H9 (cell line): Measurements from ENCODE around the gene GGA1. TPM values are rescaled to one million over a fixed set of nuclear protein-coding genes. Genes with fewer than 3 reads are reported as not detected.

ENCODE experiments used
- DNase-seq: peaks from one replicate; pipeline ENCODE4 v3.0.0-alpha.2; 2017
- H2AFZ ChIP-seq: one replicate; pipeline ENCODE4 v1.6.1; 2013; ENCODE audit warnings: mild to moderate bottlenecking, low read length, control low read depth, moderate library complexity
- H2AK5ac ChIP-seq: 2 replicates; pipeline ENCODE4 v1.6.1; 2013; ENCODE audit warnings: low read length, control low read depth, mixed read lengths; ENCODE audit not compliant: insufficient read length
- H2BK120ac ChIP-seq: one replicate; pipeline ENCODE4 v1.6.1; 2013; ENCODE audit warnings: low read depth, mild to moderate bottlenecking, low read length, control low read depth, inconsistent platforms; ENCODE audit not compliant: poor library complexity, severe bottlenecking
- H2BK12ac ChIP-seq: 2 replicates; pipeline ENCODE4 v1.6.1; 2013; ENCODE audit warnings: low read length, control low read depth, mixed read lengths, low read depth; ENCODE audit not compliant: insufficient read length
- H2BK15ac ChIP-seq: 2 replicates; pipeline ENCODE4 v1.6.1; 2013; ENCODE audit warnings: low read depth, low read length, control low read depth
- H2BK20ac ChIP-seq: one replicate; pipeline ENCODE4 v1.6.1; 2013; ENCODE audit warnings: low read depth, mild to moderate bottlenecking, low read length, control low read depth, inconsistent platforms; ENCODE audit not compliant: poor library complexity, severe bottlenecking
- H2BK5ac ChIP-seq: 2 replicates; pipeline ENCODE4 v1.6.1; 2013; ENCODE audit warnings: low read length, control low read depth, mixed read lengths; ENCODE audit not compliant: insufficient read length
- H3K14ac ChIP-seq: 2 replicates; pipeline ENCODE4 v1.6.1; 2013; ENCODE audit warnings: low read length, control low read depth; ENCODE audit not compliant: insufficient read depth
- H3K18ac ChIP-seq: 2 replicates; pipeline ENCODE4 v1.6.1; 2013; ENCODE audit warnings: low read depth, mild to moderate bottlenecking, mixed read lengths, low read length, control low read depth; ENCODE audit not compliant: insufficient read length
- H3K23ac ChIP-seq: 2 replicates; pipeline ENCODE4 v1.6.1; 2013; ENCODE audit warnings: low read length, control low read depth, mixed read lengths, low read depth; ENCODE audit not compliant: insufficient read length
- H3K23me2 ChIP-seq: 2 replicates; pipeline ENCODE4 v1.6.1; 2013; ENCODE audit warnings: low read depth, mild to moderate bottlenecking, mixed read lengths, low read length, control low read depth; ENCODE audit not compliant: insufficient read length, poor library complexity, severe bottlenecking
- H3K27ac ChIP-seq: 2 replicates; pipeline ENCODE4 v1.5.1; 2013; ENCODE audit warnings: low read length, control low read depth, mixed read lengths, low read depth; ENCODE audit not compliant: insufficient read length
- H3K27me3 ChIP-seq: 2 replicates; pipeline ENCODE4 v1.6.1; 2013; ENCODE audit warnings: low read length, control low read depth, inconsistent platforms; ENCODE audit not compliant: insufficient read depth
- H3K4ac ChIP-seq: 2 replicates; pipeline ENCODE4 v1.6.1; 2013; ENCODE audit warnings: low read depth, mild to moderate bottlenecking, control low read depth, inconsistent platforms, low read length, moderate library complexity
- H3K4me1 ChIP-seq: 2 replicates; pipeline ENCODE4 v1.6.1; 2013; ENCODE audit warnings: low read length, control low read depth, inconsistent platforms; ENCODE audit not compliant: insufficient read depth
- H3K4me2 ChIP-seq: 2 replicates; pipeline ENCODE4 v1.6.1; 2013; ENCODE audit warnings: low read length, control low read depth, mixed read lengths; ENCODE audit not compliant: insufficient read length, insufficient read depth
- H3K56ac ChIP-seq: 2 replicates; pipeline ENCODE4 v1.6.1; 2013; ENCODE audit warnings: low read depth, mild to moderate bottlenecking, mixed read lengths, low read length, control low read depth; ENCODE audit not compliant: insufficient read length
- H3K79me1 ChIP-seq: 2 replicates; pipeline ENCODE4 v1.6.1; 2013; ENCODE audit warnings: low read depth, mild to moderate bottlenecking, moderate library complexity, low read length, control low read depth, inconsistent platforms; ENCODE audit not compliant: insufficient read depth, poor library complexity, severe bottlenecking
- H3K79me2 ChIP-seq: 2 replicates; pipeline ENCODE4 v1.6.1; 2013; ENCODE audit warnings: low read length, control low read depth, inconsistent platforms; ENCODE audit not compliant: insufficient read depth
- H3K9ac ChIP-seq: 2 replicates; pipeline ENCODE4 v1.6.1; 2013; ENCODE audit warnings: low read length, control low read depth, mixed read lengths; ENCODE audit not compliant: insufficient read length; ENCODE audit errors: extremely low read depth
- H3K9me3 ChIP-seq: one replicate; pipeline ENCODE4 v1.6.1; 2013; ENCODE audit warnings: low read depth, low read length, inconsistent platforms; ENCODE audit not compliant: control insufficient read depth
- H3T11ph ChIP-seq: one replicate; pipeline ENCODE4 v1.6.1; 2013; ENCODE audit warnings: mild to moderate bottlenecking, low read length, control low read depth, inconsistent platforms
- H4K20me1 ChIP-seq: one replicate; pipeline ENCODE4 v1.6.1; 2013; ENCODE audit not compliant: control insufficient read depth, insufficient read length, insufficient read depth
- H4K5ac ChIP-seq: 2 replicates; pipeline ENCODE4 v1.6.1; 2013; ENCODE audit warnings: low read depth, mild to moderate bottlenecking, mixed read lengths, low read length, control low read depth; ENCODE audit not compliant: insufficient read length
- H4K8ac ChIP-seq: replicated peaks from 2 replicates; pipeline ENCODE4 v1.6.1; 2013; ENCODE audit warnings: low read length, control low read depth, mixed read lengths, low read depth; ENCODE audit not compliant: insufficient read length
- H4K91ac ChIP-seq: 2 replicates; pipeline ENCODE4 v1.6.1; 2013; ENCODE audit warnings: low read depth, mild to moderate bottlenecking, moderate library complexity, mixed read lengths, low read length, control low read depth; ENCODE audit not compliant: insufficient read length
- H3K27ac Mint-ChIP-seq, 3 experiments: 2 replicates in 2 of 3; 3 replicates in 1 of 3; pipeline ENCODE4 v1.8.0; 2020 to 2021; ENCODE audit warnings: mixed read lengths in 3 of 3, mild to moderate bottlenecking in 1 of 3, moderate library complexity in 1 of 3
- H3K27me3 Mint-ChIP-seq: 2 replicates; pipeline ENCODE4 v1.8.0; 2021; ENCODE audit warnings: low read depth, mild to moderate bottlenecking, moderate library complexity, mixed read lengths
- H3K36me3 Mint-ChIP-seq, 3 experiments: 2 replicates in 2 of 3; 3 replicates in 1 of 3; pipeline ENCODE4 v1.8.0; 2020 to 2021; ENCODE audit warnings: low read depth in 3 of 3, mixed read lengths in 3 of 3; ENCODE audit not compliant: insufficient read depth in 1 of 3
- H3K4me1 Mint-ChIP-seq, 2 experiments: 2 replicates each; pipeline ENCODE4 v1.8.0; 2020; ENCODE audit warnings: mixed read lengths in 2 of 2
- H3K4me3 Mint-ChIP-seq, 2 experiments: 2 replicates in 1 of 2; 3 replicates in 1 of 2; pipeline ENCODE4 v1.8.0; 2020 to 2021; ENCODE audit warnings: mild to moderate bottlenecking in 2 of 2, mixed read lengths in 2 of 2, moderate library complexity in 1 of 2
- H3K9me3 Mint-ChIP-seq, 2 experiments: 2 replicates in 1 of 2; 3 replicates in 1 of 2; pipeline ENCODE4 v1.8.0; 2020; ENCODE audit warnings: mild to moderate bottlenecking in 2 of 2, mixed read lengths in 2 of 2, moderate library complexity in 1 of 2
- WGBS: extraction: QIAGEN DNeasy Blood & Tissue Kit; methylation state at CpG from one replicate; pipeline ENCODE4 v1.1.7; 2013; ENCODE audit warnings: missing lambda C conversion rate, low lambda C conversion rate, mixed read lengths; ENCODE audit not compliant: insufficient read length; ENCODE audit errors: extremely low coverage; 5-methylcytosine and 5-hydroxymethylcytosine counted together
- long read RNA-seq: library from polyadenylated mRNA; unstranded; transcript quantifications from one replicate; pipeline ENCODE4 v2.0.0, GENCODE V29; 2020
- total RNA-seq: library from RNA; stranded (reverse); gene quantifications from 2 replicates; pipeline ENCODE4 v1.2.1, GENCODE V29; 2021
- TF ChIP-seq, protein P1 (sequence below): fragments of 200-600 bp; sonication (generic); conservative IDR thresholded peaks from 3 replicates; pipeline ENCODE4 v1.8.0; 2021; ENCODE audit warnings: antibody characterized with exemption, mild to moderate bottlenecking

Gene GGA1, protein sequence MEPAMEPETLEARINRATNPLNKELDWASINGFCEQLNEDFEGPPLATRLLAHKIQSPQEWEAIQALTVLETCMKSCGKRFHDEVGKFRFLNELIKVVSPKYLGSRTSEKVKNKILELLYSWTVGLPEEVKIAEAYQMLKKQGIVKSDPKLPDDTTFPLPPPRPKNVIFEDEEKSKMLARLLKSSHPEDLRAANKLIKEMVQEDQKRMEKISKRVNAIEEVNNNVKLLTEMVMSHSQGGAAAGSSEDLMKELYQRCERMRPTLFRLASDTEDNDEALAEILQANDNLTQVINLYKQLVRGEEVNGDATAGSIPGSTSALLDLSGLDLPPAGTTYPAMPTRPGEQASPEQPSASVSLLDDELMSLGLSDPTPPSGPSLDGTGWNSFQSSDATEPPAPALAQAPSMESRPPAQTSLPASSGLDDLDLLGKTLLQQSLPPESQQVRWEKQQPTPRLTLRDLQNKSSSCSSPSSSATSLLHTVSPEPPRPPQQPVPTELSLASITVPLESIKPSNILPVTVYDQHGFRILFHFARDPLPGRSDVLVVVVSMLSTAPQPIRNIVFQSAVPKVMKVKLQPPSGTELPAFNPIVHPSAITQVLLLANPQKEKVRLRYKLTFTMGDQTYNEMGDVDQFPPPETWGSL
- 56.0 and 61.7 TPM in 2 replicates for total RNA-seq
- long read RNA-seq, transcript GGA1-201 (15 exons, 2,528 nt) = minor isoform, 25 of 247 reads
- long read RNA-seq, transcript GGA1-203 (17 exons, 3,159 nt) = major isoform, 120 of 247 reads
- long read RNA-seq, partial matches to known transcripts = 27 of 247 reads
- long read RNA-seq, other reads (novel, unspliced or antisense) = 70 of 247 reads

DNA sequence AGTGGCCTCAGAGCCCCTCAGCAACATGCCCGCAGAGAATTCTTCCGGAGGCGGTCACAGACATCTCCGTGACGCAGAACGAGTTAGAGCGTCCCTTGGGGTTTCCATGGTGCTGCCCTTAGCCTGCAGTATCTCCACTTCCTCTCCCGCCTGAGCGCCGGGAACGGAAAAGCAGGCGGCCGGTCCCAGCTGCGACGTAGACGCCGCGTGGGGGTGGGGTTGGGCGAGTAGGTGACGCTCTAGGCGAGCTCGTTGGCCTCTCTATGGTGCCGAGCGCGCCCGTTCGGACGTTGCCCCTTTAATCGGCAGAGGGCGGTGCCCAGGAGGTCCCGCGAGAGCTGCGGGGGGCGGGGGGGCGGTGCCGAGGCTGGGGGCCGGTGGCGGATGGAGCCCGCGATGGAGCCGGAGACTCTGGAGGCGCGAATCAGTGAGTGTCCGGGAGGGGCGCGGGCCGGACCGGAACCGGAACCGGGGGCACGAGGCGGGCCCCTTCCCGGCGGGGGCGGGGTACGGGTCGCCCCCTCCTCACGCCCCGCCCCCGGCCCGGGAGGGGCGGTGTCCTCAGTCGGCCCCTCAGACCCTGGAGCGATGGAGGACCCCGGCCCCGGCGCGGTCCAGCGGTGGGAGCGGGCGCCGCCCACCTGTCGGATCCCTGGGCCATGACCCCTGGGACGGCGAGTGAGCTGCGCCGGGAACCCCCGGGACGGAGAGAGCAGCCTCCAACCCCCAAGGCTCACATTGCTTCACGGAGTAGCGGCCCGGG, at the start of gene GGA1:
Gene GGA1 (plus strand): TSS at position 358 of the 763 bp plus-strand sequence. CDS start 27 bp downstream, at position 385.
- Histone ChIP-seq H3K79me2 (no peaks in the 10 kb centered on the region; the same call in 1 of the 2 replicates), H2AK5ac (no peak within 1 kb of the TSS), H3K9me3 (no peaks in the 10 kb centered on the region), H3K56ac (no peak within 1 kb of the TSS), H3K23me2 (peaks cover 10% of the 10 kb centered on the region), H4K20me1 (no peaks in the 10 kb centered on the region), H3K14ac (peak within 1 kb of the TSS; percentile 99), H4K91ac (no peak within 1 kb of the TSS), H3K4me1 (no peaks in the 10 kb centered on the region), H3K9ac (peak within 1 kb of the TSS; percentile 78), H2BK5ac (no peak within 1 kb of the TSS), H4K8ac (no peak within 1 kb of the TSS), H3K4me2 (peak within 1 kb of the TSS; percentile 90), H3K23ac (no peak within 1 kb of the TSS), H4K5ac (no peak within 1 kb of the TSS), H3K27me3 (no peaks in the 10 kb centered on the region), H2BK20ac (no peak within 1 kb of the TSS), H3K18ac (peak within 1 kb of the TSS; percentile 99), H3T11ph (no peak within 1 kb of the TSS), H2BK120ac (no peak within 1 kb of the TSS), H2AFZ (no peak within 1 kb of the TSS), H3K79me1 (peaks cover 3% of the 10 kb centered on the region), H3K4ac (no peak within 1 kb of the TSS), H2BK12ac (no peak within 1 kb of the TSS), H3K27ac (peak within 1 kb of the TSS; percentile 88), H2BK15ac (no peak within 1 kb of the TSS)
- H3K4me1 Mint-ChIP-seq = peaks cover 16 to 17% of the 10 kb centered on the region in 2 experiments
- peaks cover 8% of the 10 kb centered on the region for H3K27me3 Mint-ChIP-seq
- WGBS = no CpG with 5 or more reads among the region's 82 CpGs
- H3K9me3 Mint-ChIP-seq = no peaks in the 10 kb centered on the region
- H3K36me3 Mint-ChIP-seq = no peaks in the 10 kb centered on the region; a peak in 1 of 7 replicates
- TF ChIP-seq, protein P1, sequence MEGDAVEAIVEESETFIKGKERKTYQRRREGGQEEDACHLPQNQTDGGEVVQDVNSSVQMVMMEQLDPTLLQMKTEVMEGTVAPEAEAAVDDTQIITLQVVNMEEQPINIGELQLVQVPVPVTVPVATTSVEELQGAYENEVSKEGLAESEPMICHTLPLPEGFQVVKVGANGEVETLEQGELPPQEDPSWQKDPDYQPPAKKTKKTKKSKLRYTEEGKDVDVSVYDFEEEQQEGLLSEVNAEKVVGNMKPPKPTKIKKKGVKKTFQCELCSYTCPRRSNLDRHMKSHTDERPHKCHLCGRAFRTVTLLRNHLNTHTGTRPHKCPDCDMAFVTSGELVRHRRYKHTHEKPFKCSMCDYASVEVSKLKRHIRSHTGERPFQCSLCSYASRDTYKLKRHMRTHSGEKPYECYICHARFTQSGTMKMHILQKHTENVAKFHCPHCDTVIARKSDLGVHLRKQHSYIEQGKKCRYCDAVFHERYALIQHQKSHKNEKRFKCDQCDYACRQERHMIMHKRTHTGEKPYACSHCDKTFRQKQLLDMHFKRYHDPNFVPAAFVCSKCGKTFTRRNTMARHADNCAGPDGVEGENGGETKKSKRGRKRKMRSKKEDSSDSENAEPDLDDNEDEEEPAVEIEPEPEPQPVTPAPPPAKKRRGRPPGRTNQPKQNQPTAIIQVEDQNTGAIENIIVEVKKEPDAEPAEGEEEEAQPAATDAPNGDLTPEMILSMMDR = no peak
- peak; percentile 96 for DNase-seq
- H3K27ac Mint-ChIP-seq = peak within 1 kb of the TSS; percentile 96 to 99 (median 99)
- H3K4me3 Mint-ChIP-seq = peak within 1 kb of the TSS; percentile 91 to 93
